Type B pancreatic cell (in vitro differentiated cells): ENCODE measurements around the gene MND1. TPM values are rescaled to one million over a fixed set of nuclear protein-coding genes. Genes with fewer than 3 reads are reported as not detected.
A peak's percentile ranks its signal among the peaks of the same experiment; 100 is the strongest.

Experiments
- DNase-seq: peaks from one replicate; pipeline ENCODE4 v3.0.0; 2021; ENCODE audit warnings: mixed read lengths; ENCODE audit not compliant: unreplicated experiment; ENCODE audit errors: extremely low spot score
- H3K27ac Mint-ChIP-seq: 2 replicates; pipeline ENCODE4 v1.8.0; 2021; ENCODE audit warnings: mild to moderate bottlenecking, mixed read lengths
- H3K27me3 Mint-ChIP-seq: 2 replicates; pipeline ENCODE4 v1.8.0; 2021; ENCODE audit warnings: mixed read lengths
- H3K36me3 Mint-ChIP-seq: 2 replicates; pipeline ENCODE4 v1.8.0; 2021; ENCODE audit warnings: mixed read lengths
- H3K4me1 Mint-ChIP-seq: one replicate; pipeline ENCODE4 v1.8.0; 2021; ENCODE audit warnings: mixed read lengths; ENCODE audit not compliant: unreplicated experiment
- H3K4me3 Mint-ChIP-seq: 2 replicates; pipeline ENCODE4 v1.8.0; 2021; ENCODE audit warnings: mild to moderate bottlenecking, mixed read lengths
- H3K9me3 Mint-ChIP-seq: 2 replicates; pipeline ENCODE4 v1.8.0; 2021; ENCODE audit warnings: mixed read lengths
- CTCF ChIP-seq: fragments of 200-600 bp; sonication (generic); conservative IDR thresholded peaks from 2 replicates; pipeline ENCODE4 v1.5.0; 2021; ENCODE audit warnings: antibody characterized with exemption, mild to moderate bottlenecking
- total RNA-seq: library from RNA; stranded (reverse); gene quantifications from 2 replicates; pipeline ENCODE4 v1.2.1, GENCODE V29; 2021; ENCODE audit warnings: low replicate concordance

Gene MND1
- total RNA-seq, 1 donor from 2014 or later: 15.2 TPM

DNA sequence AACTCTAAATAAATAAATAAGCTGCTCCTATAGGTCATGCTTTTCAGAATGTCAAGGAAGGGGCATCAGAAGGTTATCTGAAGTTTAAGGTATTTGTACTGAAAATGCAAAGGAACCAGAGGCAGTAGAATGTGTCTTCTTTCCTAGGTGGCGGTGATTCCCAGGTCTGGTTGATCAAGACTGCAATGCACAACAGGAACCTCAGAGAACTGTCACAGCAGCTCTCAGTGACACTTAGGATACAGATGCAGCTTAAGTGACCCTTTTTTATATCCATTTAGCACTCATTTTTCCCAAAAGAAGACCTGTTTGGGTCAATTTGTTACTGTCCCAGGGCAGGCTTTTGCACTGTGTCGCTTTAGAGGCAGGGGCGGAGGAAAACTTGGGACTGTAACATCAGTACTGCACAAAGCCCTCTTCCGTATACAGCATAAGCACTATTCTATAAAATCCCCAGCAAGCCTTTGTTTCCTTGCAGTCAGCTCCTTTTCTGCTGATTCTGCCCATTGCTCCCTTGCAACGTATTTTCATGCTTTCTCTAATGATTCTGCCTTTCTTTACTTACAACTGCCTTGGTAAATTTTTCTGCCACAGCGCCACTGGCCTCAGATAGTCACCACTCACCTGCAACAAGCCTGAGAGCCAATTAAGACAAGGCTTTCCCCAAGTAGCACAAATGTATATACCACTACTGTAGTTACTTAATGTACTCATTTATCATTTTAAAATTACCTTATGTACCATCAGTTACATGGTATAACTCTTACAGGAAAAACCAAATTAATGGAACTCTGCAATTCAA lies 1.5 kb upstream of the MND1 start:
- Mint-ChIP-seq H3K4me1 (peaks cover 16% of the 10 kb centered on the region), H3K27ac (no peak overlapping the region), H3K9me3 (no peaks in the 10 kb centered on the region), H3K4me3 (peak overlapping the region; percentile 74), H3K36me3 (peaks cover 2% of the 10 kb centered on the region), H3K27me3 (peaks cover 4% of the 10 kb centered on the region)
- DNase-seq: no peak
- no peak for TF ChIP-seq CTCF

DNA sequence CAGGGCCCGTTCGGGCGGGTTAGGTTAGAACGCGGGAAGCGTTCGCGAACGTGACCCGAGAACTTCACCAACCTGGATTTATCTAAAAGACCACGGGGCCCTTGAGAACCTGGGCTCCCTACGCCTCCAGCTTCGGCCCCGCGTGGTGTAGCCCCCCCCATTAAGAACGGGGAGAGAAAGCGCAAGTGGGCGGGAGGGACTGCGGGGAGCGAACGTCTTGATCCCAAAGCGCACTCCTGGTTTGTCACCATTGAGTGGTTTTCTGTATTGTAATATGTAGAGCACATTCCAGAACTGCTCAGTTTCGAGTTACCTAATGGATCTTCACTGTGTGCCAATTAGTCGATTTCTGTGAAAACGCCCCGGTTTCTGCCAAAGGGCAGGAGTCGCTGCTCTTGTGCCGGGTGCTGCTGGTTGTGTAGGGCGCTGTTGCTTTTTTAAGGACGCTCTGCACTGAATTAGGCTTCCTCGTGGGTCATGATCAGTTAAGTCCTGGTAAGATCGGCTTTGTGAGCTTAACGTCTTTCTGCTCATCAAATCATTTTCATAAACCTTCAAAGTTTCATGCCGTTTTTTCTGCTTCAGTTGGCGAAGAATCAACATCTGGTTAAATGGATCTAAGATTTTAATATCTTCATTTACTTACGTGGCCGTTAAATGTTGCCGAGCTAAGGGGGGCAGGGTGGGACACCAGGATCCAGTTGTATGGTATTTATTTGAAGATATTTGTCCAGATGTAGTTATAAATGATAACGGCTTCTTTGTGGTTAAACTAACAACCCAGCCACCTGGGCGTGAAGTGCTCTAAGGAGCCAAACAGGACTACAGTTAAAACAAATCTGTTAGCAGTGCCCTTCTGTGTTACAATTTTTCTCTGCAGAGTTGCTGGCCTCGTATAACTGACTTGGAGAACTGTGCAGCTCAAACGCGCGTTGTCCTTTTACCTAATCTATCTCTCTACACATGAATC lies 809 bp downstream of the MND1 start:
- TF ChIP-seq CTCF: no peak
- no peak for DNase-seq

DNA sequence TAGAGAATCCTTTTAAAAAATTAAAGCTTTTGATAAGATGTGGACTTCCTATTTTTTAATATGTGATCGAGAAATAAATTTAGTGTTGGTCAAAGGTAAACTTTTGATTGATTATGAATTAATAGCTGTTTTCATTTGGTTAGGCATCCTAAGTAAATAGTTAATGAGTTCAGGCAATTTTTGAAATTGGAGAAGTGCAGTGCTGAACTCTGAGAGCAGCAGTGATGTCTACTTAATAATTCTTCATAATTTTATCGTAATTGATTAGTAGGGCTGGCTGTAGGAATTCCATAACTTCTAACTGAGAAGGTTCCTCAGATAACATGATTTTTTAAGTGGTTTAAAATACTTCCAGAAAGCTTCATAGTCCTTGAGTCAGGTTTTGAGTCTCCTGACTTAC lies 1.5 kb downstream of the MND1 start:
- Mint-ChIP-seq H3K9me3 (no peaks in the 10 kb centered on the region), H3K27ac (no peak overlapping the region), H3K36me3 (peaks cover 10% of the 10 kb centered on the region), H3K4me1 (peaks cover 20% of the 10 kb centered on the region), H3K27me3 (peaks cover 4% of the 10 kb centered on the region), H3K4me3 (peak overlapping the region; percentile 97)
- TF ChIP-seq CTCF: no peak
- no peak for DNase-seq

More for the DNA sequence above, 809 bp downstream of the MND1 start:
- H3K9me3 Mint-ChIP-seq: no peaks in the 10 kb centered on the region
- peaks cover 20% of the 10 kb centered on the region for H3K4me1 Mint-ChIP-seq
- peak overlapping the region; percentile 86 for H3K27ac Mint-ChIP-seq
- H3K27me3 Mint-ChIP-seq: peaks cover 4% of the 10 kb centered on the region
- peaks cover 10% of the 10 kb centered on the region for H3K36me3 Mint-ChIP-seq
- H3K4me3 Mint-ChIP-seq: peak overlapping the region; percentile 97

DNA sequence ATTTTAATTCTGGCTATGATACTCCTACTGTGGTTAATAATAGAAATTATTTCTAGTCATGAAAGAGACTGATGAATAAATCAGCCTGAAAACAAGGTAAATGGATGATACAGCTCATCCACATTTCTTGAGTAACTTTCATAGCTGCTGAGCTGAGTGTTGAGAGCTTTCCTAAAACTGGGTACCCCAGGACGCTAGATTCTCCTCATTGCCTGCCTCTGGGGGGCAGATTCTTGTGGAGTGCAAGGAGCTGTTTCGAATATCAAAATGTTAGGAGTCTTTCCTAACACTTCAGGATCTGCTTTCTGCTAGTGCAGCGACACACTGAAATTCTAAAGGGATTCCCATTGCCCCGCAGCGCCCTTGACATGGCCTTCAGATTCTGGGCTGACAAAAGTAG lies 2.1 kb downstream of the MND1 start:
- H3K27ac Mint-ChIP-seq: no peak overlapping the region
- H3K27me3 Mint-ChIP-seq: peaks cover 4% of the 10 kb centered on the region
- no peaks in the 10 kb centered on the region for H3K9me3 Mint-ChIP-seq
- H3K4me1 Mint-ChIP-seq: peaks cover 20% of the 10 kb centered on the region
- no peak for DNase-seq
- peaks cover 10% of the 10 kb centered on the region for H3K36me3 Mint-ChIP-seq
- peak overlapping the region; percentile 59 for H3K4me3 Mint-ChIP-seq
- TF ChIP-seq CTCF: peak; percentile 24

DNA sequence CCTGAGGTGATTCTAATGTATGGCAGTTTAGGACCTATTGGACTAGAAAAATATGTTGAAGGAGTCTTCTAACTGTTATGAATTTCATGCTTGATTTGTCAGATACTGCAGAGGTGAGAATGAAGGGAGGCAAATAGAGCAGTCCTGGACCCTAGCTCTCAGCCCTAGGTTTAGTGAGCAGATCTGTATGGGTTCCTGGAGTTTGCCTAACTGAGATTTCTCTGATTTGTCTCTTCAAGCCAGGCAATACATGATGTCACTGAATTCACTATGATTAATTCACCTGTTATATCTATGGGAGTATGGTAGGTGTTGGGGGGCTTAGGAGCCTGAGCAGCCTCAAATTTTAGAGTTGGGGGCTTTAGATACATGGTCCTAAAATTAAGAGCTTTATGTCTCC lies 2.6 kb downstream of the MND1 start:
- no peak overlapping the region for H3K27ac Mint-ChIP-seq
- no peak for DNase-seq
- H3K27me3 Mint-ChIP-seq: peaks cover 4% of the 10 kb centered on the region
- H3K9me3 Mint-ChIP-seq: no peaks in the 10 kb centered on the region
- H3K4me3 Mint-ChIP-seq: no peak overlapping the region
- TF ChIP-seq CTCF: no peak
- peaks cover 20% of the 10 kb centered on the region for H3K4me1 Mint-ChIP-seq
- peaks cover 10% of the 10 kb centered on the region for H3K36me3 Mint-ChIP-seq
